GM10266 (cell line): ENCODE results near the gene CCDC7.

Source experiments
- DNase-seq: peaks from one replicate; pipeline ENCODE4 v3.0.0; 2012; ENCODE audit errors: extremely low spot score
- TF ChIP-seq, protein P1 (sequence below): IDR thresholded peaks from 2 replicates; pipeline ENCODE4 v1.5.1; 2012; ENCODE audit warnings: mild to moderate bottlenecking, low read depth; ENCODE audit not compliant: control insufficient read depth, insufficient read depth; ENCODE audit errors: missing control alignments

Gene CCDC7

DNA sequence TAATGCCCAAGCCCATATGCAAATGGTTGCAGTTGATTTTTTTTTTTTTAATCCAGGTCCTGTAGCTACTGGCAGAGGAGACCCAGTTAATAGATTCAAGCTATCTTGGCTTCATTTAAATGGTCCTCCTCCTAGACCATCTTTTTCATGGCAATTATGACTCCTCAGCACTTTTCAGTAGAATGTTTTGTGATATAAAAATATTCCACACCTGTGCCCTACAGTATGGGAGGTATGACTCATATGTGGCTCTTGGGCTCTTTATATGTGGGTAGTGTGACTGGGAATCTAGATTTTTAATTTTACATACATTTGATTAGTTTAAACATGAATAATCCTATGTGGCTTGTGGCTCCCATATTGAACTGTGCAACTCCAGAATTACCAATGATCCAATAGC is 432.0 kb downstream of the CCDC7 start:
- TF ChIP-seq, protein P1, sequence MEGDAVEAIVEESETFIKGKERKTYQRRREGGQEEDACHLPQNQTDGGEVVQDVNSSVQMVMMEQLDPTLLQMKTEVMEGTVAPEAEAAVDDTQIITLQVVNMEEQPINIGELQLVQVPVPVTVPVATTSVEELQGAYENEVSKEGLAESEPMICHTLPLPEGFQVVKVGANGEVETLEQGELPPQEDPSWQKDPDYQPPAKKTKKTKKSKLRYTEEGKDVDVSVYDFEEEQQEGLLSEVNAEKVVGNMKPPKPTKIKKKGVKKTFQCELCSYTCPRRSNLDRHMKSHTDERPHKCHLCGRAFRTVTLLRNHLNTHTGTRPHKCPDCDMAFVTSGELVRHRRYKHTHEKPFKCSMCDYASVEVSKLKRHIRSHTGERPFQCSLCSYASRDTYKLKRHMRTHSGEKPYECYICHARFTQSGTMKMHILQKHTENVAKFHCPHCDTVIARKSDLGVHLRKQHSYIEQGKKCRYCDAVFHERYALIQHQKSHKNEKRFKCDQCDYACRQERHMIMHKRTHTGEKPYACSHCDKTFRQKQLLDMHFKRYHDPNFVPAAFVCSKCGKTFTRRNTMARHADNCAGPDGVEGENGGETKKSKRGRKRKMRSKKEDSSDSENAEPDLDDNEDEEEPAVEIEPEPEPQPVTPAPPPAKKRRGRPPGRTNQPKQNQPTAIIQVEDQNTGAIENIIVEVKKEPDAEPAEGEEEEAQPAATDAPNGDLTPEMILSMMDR, result no peak
- no peak for DNase-seq

DNA sequence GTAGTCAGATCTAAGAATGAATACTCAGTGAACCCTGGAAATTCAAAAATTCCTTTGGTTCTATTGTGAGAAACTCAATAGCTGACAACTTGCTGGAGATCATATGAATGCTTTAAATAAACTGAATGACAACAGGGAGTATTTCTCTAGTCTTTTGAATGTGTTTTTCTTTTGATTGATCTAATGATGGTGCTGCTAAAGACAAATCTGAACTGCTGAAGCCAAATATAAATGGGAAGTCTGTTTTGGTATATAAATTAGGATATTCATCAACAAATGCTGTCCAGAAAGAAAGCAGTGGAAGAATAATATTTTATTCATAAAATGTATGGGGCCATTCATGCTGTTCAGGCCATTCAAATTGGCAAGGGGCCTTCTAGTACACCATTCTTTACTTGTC is 432.7 kb downstream of the CCDC7 start:
- TF ChIP-seq, protein P1, result no peak
- no peak for DNase-seq

DNA sequence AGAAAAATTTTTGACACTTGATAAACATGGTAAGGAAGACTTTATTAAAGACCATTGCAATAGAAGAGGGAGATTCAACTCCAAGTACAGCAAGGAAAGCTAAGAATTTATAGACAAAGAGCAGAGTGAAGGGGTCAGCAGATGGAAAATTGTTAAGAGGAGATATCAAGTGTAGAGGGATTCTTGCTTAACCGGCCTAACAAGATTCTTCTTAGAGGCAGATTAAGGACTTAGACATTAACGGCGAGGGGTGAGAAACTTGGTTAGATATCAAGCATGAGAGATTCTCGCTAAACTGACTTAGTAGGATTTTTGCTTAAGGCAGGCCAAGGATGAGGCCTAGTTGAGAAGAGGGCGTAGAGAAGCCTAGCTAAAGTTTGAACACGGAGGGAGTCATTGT is 436.1 kb downstream of the CCDC7 start:
- DNase-seq, result no peak

DNA sequence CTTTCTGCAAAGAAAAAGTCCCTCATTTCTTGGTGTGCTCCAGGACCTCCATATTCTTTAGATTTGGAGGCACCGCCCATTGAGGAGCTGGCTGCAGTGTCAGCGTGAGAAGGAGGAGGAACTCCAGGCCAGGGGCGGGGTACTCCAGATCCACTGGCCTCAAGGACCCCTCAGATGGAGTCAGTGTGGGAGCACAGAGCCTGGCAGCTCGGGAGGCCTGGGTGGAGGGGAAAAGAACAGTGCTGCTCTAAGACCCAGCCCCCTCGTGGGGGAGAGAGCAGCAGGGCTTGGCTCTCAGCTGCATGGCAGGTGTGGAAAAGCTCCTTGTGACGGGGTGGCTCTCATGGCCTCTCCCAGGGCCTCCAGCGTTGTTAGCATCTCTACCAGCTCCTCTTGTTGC is 441.5 kb downstream of the CCDC7 start:
- TF ChIP-seq, protein P1, result no peak
- DNase-seq, result no peak

More for the DNA sequence above, 436.1 kb downstream of the CCDC7 start:
- TF ChIP-seq, protein P1, result no peak

DNA sequence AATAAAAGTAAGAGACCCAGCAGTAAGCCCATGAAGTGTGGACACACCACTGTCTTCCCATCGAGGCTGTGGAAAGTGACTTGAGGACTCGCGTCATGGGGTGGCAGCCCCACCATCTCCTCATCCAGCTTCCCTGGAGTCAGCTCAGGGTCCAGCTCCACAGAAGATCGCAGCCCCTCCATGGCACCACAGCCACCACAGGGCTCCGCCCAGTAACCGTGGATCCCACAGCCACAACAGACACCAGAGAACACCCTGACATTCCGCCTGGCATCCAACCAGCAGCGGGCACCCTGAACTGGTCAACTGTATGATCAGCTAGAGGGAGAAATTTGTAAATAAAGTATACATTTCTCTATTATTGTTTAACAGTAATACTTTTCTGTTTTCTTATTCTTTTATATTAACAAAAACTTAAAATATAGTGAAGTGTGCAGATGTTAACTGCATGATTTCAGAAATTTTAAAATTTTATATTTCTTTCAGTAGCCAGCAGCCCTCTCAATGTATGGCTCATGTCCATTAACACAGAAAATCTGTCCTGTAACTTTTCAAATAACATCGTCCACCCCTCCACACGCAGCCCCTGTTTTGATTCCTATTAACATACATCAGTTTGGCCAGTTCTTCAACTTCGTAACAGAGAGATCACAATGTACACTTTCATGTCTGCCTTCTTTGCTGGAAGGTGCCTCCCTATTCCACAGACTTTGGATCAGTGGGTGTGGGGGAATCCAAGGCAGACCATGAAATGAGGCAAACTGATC is 442.4 kb downstream of the CCDC7 start:
- no peak for DNase-seq
- TF ChIP-seq, protein P1, result no peak

DNA sequence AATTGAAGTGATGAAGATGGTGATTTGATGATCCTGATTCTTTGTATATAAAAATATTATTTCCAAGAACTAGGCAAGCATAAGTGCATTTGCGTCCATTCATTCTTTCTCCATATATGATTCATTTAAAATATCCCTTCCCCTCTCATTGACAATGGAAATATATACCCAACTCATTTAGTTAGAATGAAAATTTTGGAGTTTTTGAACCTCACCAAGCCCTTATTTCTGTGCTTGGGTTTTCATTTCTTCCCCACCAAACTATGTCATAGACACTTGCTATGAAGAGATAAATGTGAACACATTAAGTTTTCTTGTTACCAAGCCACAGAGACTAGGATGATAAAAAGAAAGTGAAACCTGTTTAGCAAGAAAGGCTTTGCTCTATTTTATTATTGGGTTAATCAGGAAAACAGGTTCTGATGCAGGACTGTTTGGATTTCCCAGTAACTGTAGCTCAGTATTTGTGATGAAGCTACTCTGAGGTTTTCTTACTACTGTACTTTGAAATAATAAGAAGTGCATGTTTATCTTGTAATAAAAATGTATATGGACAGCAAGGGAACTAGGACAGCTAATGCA is 443.8 kb downstream of the CCDC7 start:
- TF ChIP-seq, protein P1, result no peak
- no peak for DNase-seq

DNA sequence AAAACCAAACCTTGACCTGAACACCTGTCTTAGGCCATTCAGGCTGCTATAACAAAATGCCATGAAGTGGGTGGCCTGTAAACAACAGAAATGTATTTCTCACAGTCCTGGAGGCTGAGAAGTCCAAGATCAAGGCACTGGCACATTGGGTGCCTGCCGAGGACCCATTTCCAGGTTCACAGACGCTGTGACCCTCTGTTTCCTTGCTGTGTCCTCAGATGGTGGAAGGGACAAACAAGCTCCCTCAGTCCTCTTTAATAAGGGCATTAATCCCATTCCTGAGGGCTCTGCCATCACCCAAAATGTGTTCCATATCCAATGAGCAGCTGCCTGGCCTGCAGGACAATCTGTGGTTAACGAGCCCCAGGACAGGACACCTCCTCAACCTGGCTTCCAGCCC is 444.5 kb downstream of the CCDC7 start:
- TF ChIP-seq, protein P1, result no peak
- DNase-seq, result no peak
